ENCODE measurements around the gene LRRN3. TPM values are rescaled to one million over a fixed set of nuclear protein-coding genes. Genes with fewer than 3 reads are reported as not detected.

LRRN3 gene
- 2.7 and 5.0 TPM in 2 replicates for total RNA-seq (ENCODE audit: low replicate concordance)

DNA sequence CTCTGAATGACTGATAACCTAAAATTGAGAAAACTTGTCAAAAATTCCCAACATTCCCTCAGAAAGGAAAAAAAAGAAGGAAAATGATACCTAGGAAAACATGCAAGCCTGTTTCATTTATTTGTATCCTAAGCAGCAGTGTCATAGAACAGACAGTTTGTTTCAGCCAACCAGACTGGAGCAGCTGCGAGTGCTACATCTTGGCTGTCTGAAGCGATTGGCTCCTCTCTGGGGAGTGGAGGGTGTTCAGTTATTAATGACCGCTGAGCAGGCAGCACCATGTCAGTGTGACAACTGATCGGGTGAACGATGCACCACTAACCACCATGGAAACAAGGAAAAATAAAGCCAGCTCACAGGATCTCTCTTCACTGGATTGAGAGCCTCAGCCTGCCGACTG, at the start of gene LRRN3:
LRRN3 (plus strand) TSS at position 282 of the 400 bp plus-strand sequence. CDS start 31,646 bp downstream, outside the sequence.
- peak within 1 kb of the TSS; percentile 57 for H3K4me3 ChIP-seq (ENCODE audit: low read depth, low read length)
- DNase-seq (ENCODE audit: low read depth) = peak; percentile 49
- no peak for TF ChIP-seq CTCF (IDR thresholded peaks at IDR 0.05; ENCODE audit: insufficient read depth, low read length)

- TF ChIP-seq CTCF (IDR thresholded peaks at IDR 0.05; ENCODE audit: insufficient read depth, low read length) = no peak
- no peak for DNase-seq (ENCODE audit: low read depth)
- no peak overlapping the region for H3K4me3 ChIP-seq (ENCODE audit: low read depth, low read length)
Observed at GRCh38 chr7:111041577-111041976, 49.4 kb upstream of the LRRN3 start.

GRCh38 chr7:111042842-111043241, 48.1 kb upstream of the LRRN3 start:
- no peak for DNase-seq (ENCODE audit: low read depth)
- TF ChIP-seq CTCF (IDR thresholded peaks at IDR 0.05; ENCODE audit: insufficient read depth, low read length) = no peak
- H3K4me3 ChIP-seq (ENCODE audit: low read depth, low read length) = no peak overlapping the region

- no peak overlapping the region for H3K4me3 ChIP-seq (ENCODE audit: low read depth, low read length)
- TF ChIP-seq CTCF (IDR thresholded peaks at IDR 0.05; ENCODE audit: insufficient read depth, low read length) = no peak
- no peak for DNase-seq (ENCODE audit: low read depth)
Observed at GRCh38 chr7:111043561-111043960, 47.4 kb upstream of the LRRN3 start.

DNA sequence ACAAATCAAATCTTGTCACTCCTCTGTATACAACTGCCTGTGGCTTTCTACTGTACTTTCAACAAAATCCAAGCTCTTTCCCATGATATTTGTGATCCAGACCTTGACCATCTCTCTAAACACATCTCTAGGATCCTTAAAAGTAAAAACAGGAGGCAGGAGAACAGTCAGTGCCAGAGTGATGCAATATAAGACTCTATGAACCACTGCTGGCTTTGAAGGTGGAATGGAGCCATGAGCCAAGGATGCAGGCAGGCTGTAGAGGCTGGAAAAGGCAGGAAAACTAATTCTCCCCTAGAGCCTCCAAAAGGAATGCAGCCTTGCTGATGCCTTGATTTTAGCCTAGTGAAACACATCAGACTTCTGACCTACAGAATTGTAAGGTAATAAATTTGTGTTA, 45.5 kb upstream of the LRRN3 start:
- TF ChIP-seq CTCF (IDR thresholded peaks at IDR 0.05; ENCODE audit: insufficient read depth, low read length) = no peak
- DNase-seq (ENCODE audit: low read depth) = peak; percentile 43
- no peak overlapping the region for H3K4me3 ChIP-seq (ENCODE audit: low read depth, low read length)

GRCh38 chr7:111047595-111047994, 43.3 kb upstream of the LRRN3 start:
- no peak overlapping the region for H3K4me3 ChIP-seq (ENCODE audit: low read depth, low read length)
- TF ChIP-seq CTCF (IDR thresholded peaks at IDR 0.05; ENCODE audit: insufficient read depth, low read length) = no peak
- DNase-seq (ENCODE audit: low read depth) = no peak

GRCh38 chr7:111049971-111050680, 40.8 kb upstream of the LRRN3 start:
- DNase-seq (ENCODE audit: low read depth) = no peak
- TF ChIP-seq CTCF (IDR thresholded peaks at IDR 0.05; ENCODE audit: insufficient read depth, low read length) = no peak
- H3K4me3 ChIP-seq (ENCODE audit: low read depth, low read length) = no peak overlapping the region

Measured in fibroblast of the aortic adventitia (primary cell).